ENCODE data around the gene HCRT.
A peak's percentile ranks its signal among the peaks of the same experiment; 100 is the strongest.
"Not testable (repeated sequence)": the region's sequence is repeated elsewhere in the genome, so short reads cannot be mapped to it uniquely, and the experiment has no call there.

The HCRT gene

GRCh38 chr17:42193969-42194899 is 9.0 kb upstream of the HCRT start, which contains the start of gene GHDC:
Gene GHDC, minus strand, starts transcription at chr17:42194494. Its CDS starts 913 bp downstream, at chr17:42193581.
- no peak within 1 kb of the TSS for H3K9ac ChIP-seq (ENCODE audit: low read depth, low read length)
- H3K36me3 ChIP-seq (ENCODE audit: control insufficient read depth, insufficient read depth, low read length) = no peaks in the 10 kb centered on the region
- no peaks in the 10 kb centered on the region for H3K4me1 ChIP-seq (ENCODE audit: control insufficient read depth, insufficient read depth, low read length)
- peak within 1 kb of the TSS; percentile 41 for H3K4me3 ChIP-seq (ENCODE audit: low read depth, low read length)
- H3K9me3 ChIP-seq (ENCODE audit: control insufficient read depth, insufficient read depth, low read length) = no peaks in the 10 kb centered on the region
- no peaks in the 10 kb centered on the region for H3K27me3 ChIP-seq (ENCODE audit: control insufficient read depth, insufficient read depth, low read length)

GRCh38 chr17:42193216-42193968 is 8.1 kb upstream of the HCRT start:
- Histone ChIP-seq H3K4me3 (ENCODE audit: low read depth, low read length) (no peak overlapping the region), H3K9ac (ENCODE audit: low read depth, low read length) (no peak overlapping the region)

GRCh38 chr17:42192189-42193126 is 7.2 kb upstream of the HCRT start:
- no peaks in the 10 kb centered on the region for H3K9me3 ChIP-seq (ENCODE audit: control insufficient read depth, insufficient read depth, low read length)
- H3K4me1 ChIP-seq (ENCODE audit: control insufficient read depth, insufficient read depth, low read length) = no peaks in the 10 kb centered on the region
- no peaks in the 10 kb centered on the region for H3K36me3 ChIP-seq (ENCODE audit: control insufficient read depth, insufficient read depth, low read length)
- no peak overlapping the region for H3K4me3 ChIP-seq (ENCODE audit: low read depth, low read length)
- no peaks in the 10 kb centered on the region for H3K27me3 ChIP-seq (ENCODE audit: control insufficient read depth, insufficient read depth, low read length)
- H3K9ac ChIP-seq (ENCODE audit: low read depth, low read length) = no peak overlapping the region

More at GRCh38 chr17:42193216-42193968, 8.1 kb upstream of the HCRT start:
- Histone ChIP-seq H3K4me1 (ENCODE audit: control insufficient read depth, insufficient read depth, low read length) (no peaks in the 10 kb centered on the region), H3K36me3 (ENCODE audit: control insufficient read depth, insufficient read depth, low read length) (no peaks in the 10 kb centered on the region), H3K9me3 (ENCODE audit: control insufficient read depth, insufficient read depth, low read length) (no peaks in the 10 kb centered on the region), H3K27me3 (ENCODE audit: control insufficient read depth, insufficient read depth, low read length) (no peaks in the 10 kb centered on the region)

GRCh38 chr17:42191275-42191608 is 6.0 kb upstream of the HCRT start:
- Histone ChIP-seq H3K36me3 (ENCODE audit: control insufficient read depth, insufficient read depth, low read length) (no peaks in the 10 kb centered on the region), H3K9ac (ENCODE audit: low read depth, low read length) (no peak overlapping the region), H3K27me3 (ENCODE audit: control insufficient read depth, insufficient read depth, low read length) (no peaks in the 10 kb centered on the region), H3K4me1 (ENCODE audit: control insufficient read depth, insufficient read depth, low read length) (no peaks in the 10 kb centered on the region), H3K4me3 (ENCODE audit: low read depth, low read length) (no peak overlapping the region), H3K9me3 (ENCODE audit: control insufficient read depth, insufficient read depth, low read length) (no peaks in the 10 kb centered on the region)

GRCh38 chr17:42190491-42191274 is 5.4 kb upstream of the HCRT start:
- no peaks in the 10 kb centered on the region for H3K36me3 ChIP-seq (ENCODE audit: control insufficient read depth, insufficient read depth, low read length)
- H3K4me3 ChIP-seq (ENCODE audit: low read depth, low read length) = no peak overlapping the region
- no peak overlapping the region for H3K9ac ChIP-seq (ENCODE audit: low read depth, low read length)
- no peaks in the 10 kb centered on the region for H3K27me3 ChIP-seq (ENCODE audit: control insufficient read depth, insufficient read depth, low read length)
- no peaks in the 10 kb centered on the region for H3K4me1 ChIP-seq (ENCODE audit: control insufficient read depth, insufficient read depth, low read length)
- H3K9me3 ChIP-seq (ENCODE audit: control insufficient read depth, insufficient read depth, low read length) = no peaks in the 10 kb centered on the region

- no peaks in the 10 kb centered on the region for H3K36me3 ChIP-seq (ENCODE audit: control insufficient read depth, insufficient read depth, low read length)
- H3K4me1 ChIP-seq (ENCODE audit: control insufficient read depth, insufficient read depth, low read length) = peaks cover 5% of the 10 kb centered on the region
- peaks cover 6% of the 10 kb centered on the region for H3K27me3 ChIP-seq (ENCODE audit: control insufficient read depth, insufficient read depth, low read length)
- H3K4me3 ChIP-seq (ENCODE audit: low read depth, low read length) = no peak overlapping the region
- H3K9me3 ChIP-seq (ENCODE audit: control insufficient read depth, insufficient read depth, low read length) = no peaks in the 10 kb centered on the region
- no peak overlapping the region for H3K9ac ChIP-seq (ENCODE audit: low read depth, low read length)
Measured at GRCh38 chr17:42189651-42189965, 4.4 kb upstream of the HCRT start.

- Histone ChIP-seq H3K4me1 (ENCODE audit: control insufficient read depth, insufficient read depth, low read length) (peaks cover 5% of the 10 kb centered on the region), H3K27me3 (ENCODE audit: control insufficient read depth, insufficient read depth, low read length) (peaks cover 9% of the 10 kb centered on the region), H3K36me3 (ENCODE audit: control insufficient read depth, insufficient read depth, low read length) (no peaks in the 10 kb centered on the region), H3K4me3 (ENCODE audit: low read depth, low read length) (no peak overlapping the region), H3K9me3 (ENCODE audit: control insufficient read depth, insufficient read depth, low read length) (no peaks in the 10 kb centered on the region), H3K9ac (ENCODE audit: low read depth, low read length) (no peak overlapping the region)
Measured at GRCh38 chr17:42188749-42189650, 3.7 kb upstream of the HCRT start.

- Histone ChIP-seq H3K4me3 (ENCODE audit: low read depth, low read length) (no peak overlapping the region), H3K9ac (ENCODE audit: low read depth, low read length) (no peak overlapping the region), H3K9me3 (ENCODE audit: control insufficient read depth, insufficient read depth, low read length) (no peaks in the 10 kb centered on the region), H3K36me3 (ENCODE audit: control insufficient read depth, insufficient read depth, low read length) (no peaks in the 10 kb centered on the region), H3K27me3 (ENCODE audit: control insufficient read depth, insufficient read depth, low read length) (peaks cover 21% of the 10 kb centered on the region), H3K4me1 (ENCODE audit: control insufficient read depth, insufficient read depth, low read length) (peaks cover 7% of the 10 kb centered on the region)
Measured at GRCh38 chr17:42187833-42188232, 2.6 kb upstream of the HCRT start.

GRCh38 chr17:42186191-42186590 is 939 bp upstream of the HCRT start:
- not testable (repeated sequence) for H3K4me1 ChIP-seq (ENCODE audit: control insufficient read depth, insufficient read depth, low read length); H3K9ac ChIP-seq (ENCODE audit: low read depth, low read length); H3K36me3 ChIP-seq (ENCODE audit: control insufficient read depth, insufficient read depth, low read length); H3K9me3 ChIP-seq (ENCODE audit: control insufficient read depth, insufficient read depth, low read length); H3K4me3 ChIP-seq (ENCODE audit: low read depth, low read length)
- peaks cover 37% of the 10 kb centered on the region for H3K27me3 ChIP-seq (ENCODE audit: control insufficient read depth, insufficient read depth, low read length)

- H3K9me3 ChIP-seq (ENCODE audit: control insufficient read depth, insufficient read depth, low read length) = no peaks in the 10 kb centered on the region
- H3K4me1 ChIP-seq (ENCODE audit: control insufficient read depth, insufficient read depth, low read length) = peaks cover 7% of the 10 kb centered on the region
- peaks cover 38% of the 10 kb centered on the region for H3K27me3 ChIP-seq (ENCODE audit: control insufficient read depth, insufficient read depth, low read length)
- no peak overlapping the region for H3K4me3 ChIP-seq (ENCODE audit: low read depth, low read length)
- H3K9ac ChIP-seq (ENCODE audit: low read depth, low read length) = no peak overlapping the region
- no peaks in the 10 kb centered on the region for H3K36me3 ChIP-seq (ENCODE audit: control insufficient read depth, insufficient read depth, low read length)
Measured at GRCh38 chr17:42185621-42185930, 324 bp upstream of the HCRT start.

Data from iPS-15b (cell line).